ENCODE measurements around the gene SAMD1. TPM values are rescaled to one million over a fixed set of nuclear protein-coding genes. Genes with fewer than 3 reads are reported as not detected.

SAMD1 gene
- total RNA-seq, 1 donor from 2014 or later = 64.7 TPM

DNA sequence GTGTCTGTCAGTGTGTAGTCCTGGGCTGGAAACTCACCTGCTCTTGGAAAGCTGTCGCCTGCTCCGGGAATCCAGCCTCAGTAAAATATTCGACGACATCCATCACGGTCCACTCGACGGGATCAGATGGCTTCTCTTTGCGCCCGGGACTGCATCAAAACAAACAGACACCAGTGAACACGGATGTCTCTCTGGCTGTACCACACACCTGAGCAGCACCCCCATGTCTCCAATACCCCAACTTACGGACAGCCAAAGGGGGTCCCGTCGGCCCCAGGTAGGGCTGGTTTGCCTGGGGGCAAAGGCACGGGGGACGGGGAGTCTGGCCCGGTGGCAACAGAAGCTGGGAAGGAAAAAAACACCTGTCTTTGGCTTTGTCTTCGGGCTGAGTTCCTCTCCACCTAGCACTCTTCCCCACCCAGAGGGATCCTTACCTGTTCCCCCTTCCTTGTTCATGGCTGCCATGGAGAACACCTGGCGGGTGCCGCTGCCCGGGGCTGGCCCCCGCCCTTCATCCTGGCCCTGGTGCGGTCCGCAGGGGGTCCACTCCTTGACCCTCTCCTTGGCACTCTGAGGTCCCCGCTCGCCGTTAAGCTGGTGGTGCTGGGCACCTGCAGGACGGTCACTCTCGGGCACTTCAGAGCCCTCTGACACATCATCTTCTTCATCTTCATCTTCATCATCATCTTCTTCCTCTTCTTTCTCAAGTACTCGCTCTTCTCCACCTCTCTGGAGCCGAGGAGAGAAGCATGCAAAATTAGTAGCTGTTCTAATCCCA, 1.7 kb downstream of the SAMD1 start:
- Mint-ChIP-seq H3K9me3 (ENCODE audit: low read depth) (peaks cover 3% of the 10 kb centered on the region), H3K27ac (no peak overlapping the region), H3K4me1 (ENCODE audit: low read depth) (peaks cover 15% of the 10 kb centered on the region), H3K36me3 (ENCODE audit: insufficient read depth) (peaks cover 18% of the 10 kb centered on the region), H3K4me3 (ENCODE audit: low read depth) (peak overlapping the region; percentile 81), H3K27me3 (peaks cover 3% of the 10 kb centered on the region)
- no peak for DNase-seq (ENCODE audit: low spot score, unreplicated experiment)
- TF ChIP-seq, protein P1, sequence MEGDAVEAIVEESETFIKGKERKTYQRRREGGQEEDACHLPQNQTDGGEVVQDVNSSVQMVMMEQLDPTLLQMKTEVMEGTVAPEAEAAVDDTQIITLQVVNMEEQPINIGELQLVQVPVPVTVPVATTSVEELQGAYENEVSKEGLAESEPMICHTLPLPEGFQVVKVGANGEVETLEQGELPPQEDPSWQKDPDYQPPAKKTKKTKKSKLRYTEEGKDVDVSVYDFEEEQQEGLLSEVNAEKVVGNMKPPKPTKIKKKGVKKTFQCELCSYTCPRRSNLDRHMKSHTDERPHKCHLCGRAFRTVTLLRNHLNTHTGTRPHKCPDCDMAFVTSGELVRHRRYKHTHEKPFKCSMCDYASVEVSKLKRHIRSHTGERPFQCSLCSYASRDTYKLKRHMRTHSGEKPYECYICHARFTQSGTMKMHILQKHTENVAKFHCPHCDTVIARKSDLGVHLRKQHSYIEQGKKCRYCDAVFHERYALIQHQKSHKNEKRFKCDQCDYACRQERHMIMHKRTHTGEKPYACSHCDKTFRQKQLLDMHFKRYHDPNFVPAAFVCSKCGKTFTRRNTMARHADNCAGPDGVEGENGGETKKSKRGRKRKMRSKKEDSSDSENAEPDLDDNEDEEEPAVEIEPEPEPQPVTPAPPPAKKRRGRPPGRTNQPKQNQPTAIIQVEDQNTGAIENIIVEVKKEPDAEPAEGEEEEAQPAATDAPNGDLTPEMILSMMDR (IDR thresholded peaks at IDR 0.05; ENCODE audit: unreplicated experiment) = no peak

DNA sequence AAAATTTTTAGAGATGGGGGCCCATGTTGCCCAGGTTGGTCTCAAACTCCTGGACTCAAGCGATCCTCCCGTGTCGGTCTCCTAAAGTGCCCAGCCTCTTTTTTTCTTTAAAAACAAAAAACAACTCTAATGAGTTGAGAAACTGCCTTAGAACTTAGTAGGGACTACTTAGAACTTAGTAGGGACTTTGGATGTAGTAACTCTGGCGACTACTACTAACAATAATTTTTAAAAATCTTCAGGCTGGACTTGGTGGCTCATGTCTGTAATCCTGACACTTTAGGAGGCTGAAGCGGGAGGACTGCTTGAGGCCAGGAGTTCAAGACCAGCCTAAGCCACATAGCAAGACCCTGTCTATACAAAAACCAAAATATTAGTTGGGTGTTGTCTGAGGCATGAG, 4.5 kb downstream of the SAMD1 start:
- H3K9me3 Mint-ChIP-seq (ENCODE audit: low read depth) = no peaks in the 10 kb centered on the region
- TF ChIP-seq, protein P1 (IDR thresholded peaks at IDR 0.05; ENCODE audit: unreplicated experiment) = no peak
- H3K27me3 Mint-ChIP-seq = peaks cover 3% of the 10 kb centered on the region
- H3K4me3 Mint-ChIP-seq (ENCODE audit: low read depth) = no peak overlapping the region
- H3K4me1 Mint-ChIP-seq (ENCODE audit: low read depth) = peaks cover 11% of the 10 kb centered on the region
- H3K27ac Mint-ChIP-seq = no peak overlapping the region
- H3K36me3 Mint-ChIP-seq (ENCODE audit: insufficient read depth) = peaks cover 11% of the 10 kb centered on the region
- DNase-seq (ENCODE audit: low spot score, unreplicated experiment) = no peak

GRCh38 chr19:14085309-14085995, 5.1 kb downstream of the SAMD1 start, which contains the start of gene C19orf67:
Gene C19orf67, minus strand, starts transcription at chr19:14085783. Its CDS starts 156 bp downstream, at chr19:14085627.
- no peak for DNase-seq (ENCODE audit: low spot score, unreplicated experiment)
- peaks cover 11% of the 10 kb centered on the region for H3K36me3 Mint-ChIP-seq (ENCODE audit: insufficient read depth)
- H3K27me3 Mint-ChIP-seq = peaks cover 3% of the 10 kb centered on the region
- no peak within 1 kb of the TSS for H3K4me3 Mint-ChIP-seq (ENCODE audit: low read depth)
- TF ChIP-seq, protein P1 (IDR thresholded peaks at IDR 0.05; ENCODE audit: unreplicated experiment) = no peak
- no peaks in the 10 kb centered on the region for H3K9me3 Mint-ChIP-seq (ENCODE audit: low read depth)
- H3K27ac Mint-ChIP-seq = peak within 1 kb of the TSS; percentile 72
- H3K4me1 Mint-ChIP-seq (ENCODE audit: low read depth) = peaks cover 13% of the 10 kb centered on the region

- H3K36me3 Mint-ChIP-seq (ENCODE audit: insufficient read depth) = peaks cover 2% of the 10 kb centered on the region
- H3K4me1 Mint-ChIP-seq (ENCODE audit: low read depth) = peaks cover 11% of the 10 kb centered on the region
- peak overlapping the region; percentile 93 for H3K4me3 Mint-ChIP-seq (ENCODE audit: low read depth)
- no peaks in the 10 kb centered on the region for H3K27me3 Mint-ChIP-seq
- H3K9me3 Mint-ChIP-seq (ENCODE audit: low read depth) = no peaks in the 10 kb centered on the region
- TF ChIP-seq, protein P1 (IDR thresholded peaks at IDR 0.05; ENCODE audit: unreplicated experiment) = no peak
- peak overlapping the region; percentile 45 for H3K27ac Mint-ChIP-seq
- DNase-seq (ENCODE audit: low spot score, unreplicated experiment) = no peak
Observed at GRCh38 chr19:14082675-14082960, 7.9 kb downstream of the SAMD1 start.

- Mint-ChIP-seq H3K4me3 (ENCODE audit: low read depth) (peak overlapping the region; percentile 93), H3K9me3 (ENCODE audit: low read depth) (no peaks in the 10 kb centered on the region), H3K36me3 (ENCODE audit: insufficient read depth) (peaks cover 2% of the 10 kb centered on the region), H3K27me3 (no peaks in the 10 kb centered on the region), H3K27ac (peak overlapping the region; percentile 98), H3K4me1 (ENCODE audit: low read depth) (peaks cover 11% of the 10 kb centered on the region)
- no peak for DNase-seq (ENCODE audit: low spot score, unreplicated experiment)
- TF ChIP-seq, protein P1 (IDR thresholded peaks at IDR 0.05; ENCODE audit: unreplicated experiment) = no peak
Observed at GRCh38 chr19:14081797-14082674, 8.5 kb downstream of the SAMD1 start.
